GM21723 (cell line): ENCODE results near the gene EIF4EBP3.

Source experiments
- ATAC-seq: cut with Tn5 transposase; IDR thresholded peaks from one replicate; pipeline ENCODE4 v1.9.1; 2021; ENCODE audit warnings: mild to moderate bottlenecking, moderate library complexity; ENCODE audit not compliant: unreplicated experiment

The EIF4EBP3 gene

DNA sequence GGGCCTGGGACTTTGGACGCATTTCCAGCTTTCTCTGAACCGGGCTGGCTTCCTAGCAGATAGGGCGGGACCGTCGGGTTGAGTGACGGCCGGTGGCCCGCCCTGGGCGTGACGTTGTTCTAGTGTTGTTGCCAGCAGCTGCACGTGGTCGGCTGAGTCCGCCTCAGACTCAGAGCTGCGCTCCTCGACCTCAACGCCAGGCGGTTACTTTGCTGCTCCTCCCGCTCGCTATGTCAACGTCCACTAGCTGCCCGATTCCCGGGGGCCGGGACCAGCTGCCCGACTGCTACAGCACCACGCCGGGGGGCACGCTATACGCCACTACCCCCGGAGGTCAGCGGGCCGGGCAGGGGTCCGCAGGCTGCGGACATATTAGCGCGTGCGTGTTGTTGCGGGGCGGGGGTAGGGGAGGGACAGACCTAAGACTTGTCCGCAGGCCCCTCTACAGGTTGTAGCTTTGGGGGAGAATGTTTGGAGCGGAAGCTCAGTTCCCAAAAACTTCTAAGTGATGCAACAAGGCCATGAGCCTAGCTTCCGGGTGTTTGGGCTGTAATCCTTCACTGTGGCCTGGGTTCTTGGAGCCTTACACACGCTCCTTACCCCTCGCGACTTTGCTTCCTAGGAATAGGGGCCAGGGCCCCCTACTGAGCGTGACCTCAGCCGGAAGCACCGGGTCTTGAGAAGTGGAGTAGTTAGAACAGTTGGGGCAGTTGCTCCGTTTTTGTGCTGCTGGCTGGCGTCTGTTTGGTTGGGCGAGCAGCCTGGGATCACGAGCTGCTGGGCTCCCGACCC, at the start of gene EIF4EBP3:
Gene EIF4EBP3 (plus strand): TSS at position 155 of the 792 bp plus-strand sequence. CDS start 76 bp downstream, at position 231.
- peak; percentile 98 for ATAC-seq

DNA sequence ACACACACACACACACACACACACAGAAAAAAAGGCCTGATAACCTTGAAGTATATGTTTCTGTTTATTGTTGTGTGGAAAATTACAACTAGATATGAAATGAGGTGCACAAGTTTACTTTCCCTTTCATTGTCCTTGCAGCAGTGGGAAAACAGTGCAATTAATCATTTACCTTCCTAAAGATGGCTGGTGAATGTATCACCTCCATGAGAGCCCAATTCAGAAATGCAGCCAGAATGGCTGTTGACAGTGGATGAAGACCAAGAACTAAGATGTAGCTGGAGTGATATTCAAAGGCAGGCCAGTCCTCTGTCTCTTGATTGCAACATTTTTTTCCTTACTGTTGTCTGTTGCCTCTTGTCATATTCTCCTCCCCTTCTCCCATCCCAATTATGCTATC, 49.6 kb upstream of the EIF4EBP3 start:
- no peak for ATAC-seq

DNA sequence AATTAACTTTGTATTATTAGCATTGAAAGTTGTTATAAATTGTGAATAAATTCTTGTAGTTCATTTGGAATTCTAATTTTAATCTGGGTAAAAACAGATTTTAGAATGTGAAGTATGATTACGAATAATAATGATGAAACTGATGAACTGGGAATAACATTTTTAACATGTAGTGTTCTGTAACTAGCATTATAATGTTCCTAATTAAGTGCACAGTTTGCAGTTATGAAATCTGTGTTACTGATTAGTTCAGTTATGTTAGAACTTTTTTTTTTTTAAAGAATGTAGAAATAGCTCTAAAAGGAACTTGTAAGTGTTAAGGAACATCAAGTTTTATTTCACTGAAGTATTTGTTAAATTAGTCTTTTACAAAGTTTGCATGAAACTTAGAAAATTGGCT, 48.9 kb upstream of the EIF4EBP3 start:
- no peak for ATAC-seq

DNA sequence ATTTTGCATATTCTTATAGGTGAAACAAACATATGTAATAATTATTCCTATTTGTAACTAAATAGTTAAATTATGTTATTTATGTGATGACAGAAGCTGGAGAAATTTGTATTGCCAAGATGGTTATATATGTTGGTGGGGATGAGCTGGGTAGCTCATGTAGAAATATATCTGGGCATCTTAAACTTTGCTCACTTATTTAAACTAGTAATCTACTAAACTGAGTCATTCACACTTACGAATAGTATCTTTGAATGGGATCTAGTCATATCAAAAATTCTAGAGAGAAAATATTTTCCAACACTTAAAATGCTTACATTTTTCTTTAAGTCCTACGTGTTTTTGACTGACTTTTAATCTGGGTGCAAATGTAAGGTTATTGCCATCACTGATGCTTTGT, 44.6 kb upstream of the EIF4EBP3 start:
- ATAC-seq: no peak

DNA sequence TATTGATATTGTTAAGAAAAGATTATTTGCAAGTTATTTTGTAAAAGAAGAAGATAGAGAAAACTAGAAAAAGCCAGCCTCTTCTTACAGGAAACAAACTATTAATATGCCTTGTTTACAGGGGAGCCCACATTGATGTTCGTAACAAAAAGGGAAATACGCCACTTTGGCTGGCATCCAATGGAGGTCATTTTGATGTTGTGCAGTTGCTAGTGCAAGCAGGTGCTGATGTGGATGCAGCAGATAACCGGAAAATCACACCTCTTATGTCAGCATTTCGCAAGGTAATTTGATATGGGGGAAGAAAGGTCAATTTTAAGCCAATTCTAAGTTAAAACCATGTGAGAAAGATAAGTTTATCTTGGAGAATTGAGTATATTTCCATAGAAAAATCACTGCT, 37.6 kb upstream of the EIF4EBP3 start:
- ATAC-seq: no peak

DNA sequence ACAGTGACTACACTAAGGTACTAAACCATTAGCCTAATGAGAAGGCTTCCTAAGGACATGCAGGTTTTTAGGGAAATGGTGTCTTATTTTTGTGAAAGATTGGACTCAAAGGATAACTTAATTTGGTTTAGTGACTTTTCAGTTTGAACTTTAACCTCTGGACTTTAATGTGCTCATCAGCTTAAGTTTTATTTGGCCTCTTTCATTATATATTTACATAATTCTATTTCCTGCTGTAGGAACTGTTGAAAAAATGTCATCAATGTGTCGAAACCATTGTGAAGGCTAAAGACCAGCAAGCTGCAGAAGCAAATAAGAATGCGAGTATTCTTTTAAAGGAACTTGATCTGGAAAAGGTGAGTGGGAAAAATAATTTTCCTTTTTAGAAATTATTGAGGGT, 34.3 kb upstream of the EIF4EBP3 start:
- ATAC-seq: no peak

DNA sequence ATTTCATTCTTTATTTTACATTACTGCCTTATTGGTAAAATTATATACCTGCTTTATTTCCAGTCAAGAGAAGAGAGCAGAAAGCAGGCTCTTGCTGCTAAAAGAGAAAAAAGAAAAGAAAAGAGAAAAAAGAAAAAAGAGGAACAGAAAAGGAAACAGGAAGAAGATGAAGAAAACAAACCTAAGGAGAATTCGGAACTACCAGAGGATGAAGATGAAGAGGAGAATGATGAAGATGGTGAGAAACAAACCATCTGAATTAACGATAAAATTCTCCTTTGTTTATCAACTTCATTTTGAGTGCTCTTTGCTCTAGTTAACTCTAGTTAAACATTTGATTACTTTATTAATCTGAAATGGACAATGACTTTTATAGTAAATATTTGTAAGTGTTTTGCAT, 23.5 kb upstream of the EIF4EBP3 start:
- no peak for ATAC-seq

DNA sequence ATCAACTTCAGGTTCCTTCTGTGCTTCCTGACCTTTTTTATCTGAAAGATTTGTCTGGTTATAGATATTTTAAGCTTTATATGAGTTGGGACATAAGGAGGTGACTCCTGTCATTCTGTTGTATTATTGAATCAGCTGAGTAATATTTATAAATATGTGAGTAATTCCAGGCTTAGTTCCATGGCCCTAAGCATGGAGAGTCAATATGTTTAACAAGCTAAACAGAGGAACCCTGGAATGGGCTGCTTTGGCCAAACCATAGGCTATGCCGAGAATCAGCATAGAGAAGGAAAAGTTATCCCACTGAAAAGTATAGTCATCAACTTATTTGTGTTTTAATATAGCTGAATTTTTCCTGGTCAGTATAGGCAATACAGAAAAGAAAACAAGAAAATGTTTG, 7.2 kb upstream of the EIF4EBP3 start:
- no peak for ATAC-seq

DNA sequence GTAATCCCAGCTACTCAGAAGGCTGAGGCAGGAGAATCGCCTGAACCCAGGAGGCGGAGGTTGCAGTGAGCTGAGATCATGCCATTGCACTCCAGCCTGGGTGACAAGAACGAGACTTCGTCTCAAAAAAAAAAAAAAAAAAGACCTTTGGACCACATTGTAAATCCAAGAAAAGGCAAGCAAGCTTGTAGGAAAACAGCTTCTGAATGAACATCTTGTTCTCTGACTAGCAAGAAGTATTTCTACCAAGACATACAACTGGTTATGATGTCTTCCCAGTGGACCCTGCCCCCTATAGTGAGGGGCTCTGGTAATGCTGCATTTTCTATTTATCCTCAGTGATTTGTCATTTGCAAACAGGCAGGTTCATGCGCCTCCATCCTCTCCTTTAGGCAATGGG, 4.5 kb upstream of the EIF4EBP3 start:
- no peak for ATAC-seq

DNA sequence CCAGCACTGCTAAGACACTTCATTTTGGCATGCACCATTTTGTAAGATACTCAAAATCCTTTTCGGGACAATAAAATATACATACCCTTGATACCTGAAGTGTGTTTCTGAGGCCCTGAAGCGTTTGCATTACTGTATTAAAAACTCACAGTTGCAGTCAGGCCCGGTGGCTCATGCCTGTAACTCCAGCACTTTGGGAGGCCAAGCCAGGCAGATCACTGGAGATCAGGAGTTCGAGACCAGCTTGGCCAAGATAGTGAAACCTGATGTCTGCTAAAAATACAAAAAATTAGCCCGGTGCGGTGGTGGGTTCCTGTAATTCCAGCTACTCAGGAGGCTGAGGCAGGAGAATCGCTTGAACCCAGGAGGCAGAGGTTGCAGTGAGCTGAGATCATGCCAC, 2.5 kb upstream of the EIF4EBP3 start:
- no peak for ATAC-seq

DNA sequence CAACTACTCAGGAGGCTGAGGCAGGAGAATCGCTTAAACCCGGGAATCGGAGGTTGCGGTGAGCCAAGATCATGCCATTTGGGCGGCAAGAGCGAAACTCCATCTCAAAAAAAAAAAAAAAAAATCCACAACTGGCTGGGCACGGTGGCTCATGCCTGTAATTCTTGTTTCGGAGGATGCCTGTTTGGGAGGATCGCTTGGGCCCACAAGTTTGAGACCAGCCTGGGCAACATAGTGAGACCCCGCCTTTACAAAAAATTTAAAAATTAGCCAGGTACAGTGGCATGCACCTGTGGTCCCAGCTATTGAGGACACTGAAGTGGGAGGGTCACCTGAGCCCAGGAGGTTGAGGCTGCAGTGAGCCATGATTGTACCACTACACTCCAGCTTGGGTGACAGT, 1.9 kb upstream of the EIF4EBP3 start:
- ATAC-seq: no peak

DNA sequence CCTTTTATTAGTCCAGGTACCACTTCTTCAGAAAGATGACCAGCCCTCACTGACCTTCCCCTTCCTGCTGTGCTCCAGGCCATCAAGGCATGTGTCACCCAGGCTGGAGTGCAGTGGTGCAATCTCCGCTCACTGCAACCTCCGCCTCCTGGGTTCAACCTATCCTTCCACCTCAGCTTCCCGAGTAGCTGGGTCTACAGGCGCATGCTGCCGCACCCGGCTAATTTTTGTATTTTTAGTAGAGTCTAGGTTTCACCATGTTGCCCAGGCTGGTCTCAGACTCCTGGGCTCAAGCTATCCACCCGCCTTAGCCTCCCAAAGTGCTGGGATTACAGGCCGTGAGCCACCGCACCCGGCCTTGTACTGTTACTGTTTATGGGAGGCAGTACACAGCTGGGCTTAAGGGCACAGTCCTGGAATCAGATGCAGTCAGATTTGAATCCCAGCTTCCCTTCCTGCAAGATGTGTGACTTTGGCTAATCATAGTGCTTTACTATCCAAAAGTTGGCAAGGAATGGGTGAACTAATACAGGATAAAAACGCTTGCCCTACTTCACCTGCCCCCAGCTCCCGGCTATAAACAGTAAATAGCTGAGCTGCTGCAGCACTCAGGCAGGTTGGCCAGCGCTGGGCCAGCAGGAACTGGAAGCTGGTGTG, 483 bp upstream of the EIF4EBP3 start:
- no peak for ATAC-seq

DNA sequence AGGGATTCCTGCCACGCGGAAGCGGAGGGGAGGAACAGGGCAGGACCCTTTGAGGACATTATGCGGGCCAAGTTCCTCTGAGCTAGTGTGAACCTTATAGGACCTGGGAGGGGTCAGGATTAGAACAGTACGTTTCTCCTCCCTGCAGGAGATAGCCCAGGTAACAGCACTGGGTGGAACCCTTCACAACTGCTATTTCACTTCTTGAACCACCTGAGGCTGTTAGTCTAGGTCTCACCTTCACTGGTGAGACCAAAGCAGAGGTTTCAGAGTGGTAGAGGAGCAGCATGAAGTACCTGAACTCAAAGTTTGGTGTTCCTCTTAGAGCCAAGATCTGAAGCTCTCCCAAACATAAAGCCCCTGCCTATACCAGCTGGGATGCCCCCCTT, 832 bp downstream of the EIF4EBP3 start:
- ATAC-seq: no peak

DNA sequence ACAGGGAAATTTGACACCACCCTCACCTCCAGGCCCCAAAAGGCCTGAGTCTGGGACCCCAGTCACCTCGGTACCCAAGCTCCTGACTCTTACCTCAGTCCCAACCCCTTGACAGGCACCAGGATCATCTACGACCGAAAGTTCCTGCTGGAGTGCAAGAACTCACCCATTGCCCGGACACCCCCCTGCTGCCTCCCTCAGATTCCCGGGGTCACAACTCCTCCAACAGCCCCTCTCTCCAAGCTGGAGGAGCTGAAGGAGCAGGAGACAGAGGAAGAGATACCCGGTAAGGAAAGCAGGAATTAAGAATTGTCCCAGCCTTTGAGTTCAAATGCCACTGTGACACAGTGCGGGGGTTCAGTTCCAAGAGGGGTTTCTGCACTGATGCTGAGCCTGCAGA, 1.3 kb downstream of the EIF4EBP3 start:
- no peak for ATAC-seq

DNA sequence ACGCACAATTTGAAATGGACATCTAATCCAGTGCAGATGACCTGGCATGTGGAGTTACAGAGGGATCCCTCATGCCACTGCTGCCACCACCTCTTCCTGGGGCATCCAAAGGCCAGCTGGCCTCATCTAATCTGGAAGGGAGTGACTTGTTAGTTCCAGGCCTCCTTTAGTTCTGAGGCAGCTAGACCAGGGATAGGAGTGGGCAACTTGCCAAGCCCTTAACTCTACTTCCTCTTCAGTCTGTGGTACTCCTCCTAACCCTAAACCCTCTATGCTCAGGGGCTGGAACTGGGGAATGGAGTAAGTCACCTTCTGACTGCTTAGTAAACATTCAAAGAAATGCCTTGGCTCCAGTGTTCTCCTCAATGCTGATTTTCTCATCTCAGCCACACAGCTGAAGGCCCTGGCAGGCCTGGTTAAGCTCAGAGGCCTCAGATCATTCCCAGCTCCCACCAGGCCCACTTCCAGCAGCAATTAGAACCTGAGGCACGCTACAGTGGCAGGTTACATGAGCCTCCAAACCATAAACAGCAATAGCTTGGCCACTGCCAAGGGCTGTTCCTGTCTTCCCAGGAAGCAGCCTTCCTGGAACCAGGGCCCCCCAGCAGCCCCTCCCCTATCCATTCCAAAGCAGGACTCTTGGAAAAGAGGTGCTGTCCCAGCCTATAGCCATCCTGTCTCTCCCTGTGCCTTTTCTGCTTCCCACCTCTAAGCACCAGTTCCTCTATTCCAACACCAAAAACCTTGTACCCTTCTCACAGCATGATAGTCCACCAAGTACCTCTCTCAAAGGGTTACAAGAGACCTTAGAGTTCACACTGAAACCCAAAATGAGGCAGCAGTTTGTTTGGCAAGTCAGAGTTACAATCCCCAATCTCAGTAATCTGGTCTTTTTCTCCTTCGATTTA, 2.0 kb downstream of the EIF4EBP3 start:
- no peak for ATAC-seq

DNA sequence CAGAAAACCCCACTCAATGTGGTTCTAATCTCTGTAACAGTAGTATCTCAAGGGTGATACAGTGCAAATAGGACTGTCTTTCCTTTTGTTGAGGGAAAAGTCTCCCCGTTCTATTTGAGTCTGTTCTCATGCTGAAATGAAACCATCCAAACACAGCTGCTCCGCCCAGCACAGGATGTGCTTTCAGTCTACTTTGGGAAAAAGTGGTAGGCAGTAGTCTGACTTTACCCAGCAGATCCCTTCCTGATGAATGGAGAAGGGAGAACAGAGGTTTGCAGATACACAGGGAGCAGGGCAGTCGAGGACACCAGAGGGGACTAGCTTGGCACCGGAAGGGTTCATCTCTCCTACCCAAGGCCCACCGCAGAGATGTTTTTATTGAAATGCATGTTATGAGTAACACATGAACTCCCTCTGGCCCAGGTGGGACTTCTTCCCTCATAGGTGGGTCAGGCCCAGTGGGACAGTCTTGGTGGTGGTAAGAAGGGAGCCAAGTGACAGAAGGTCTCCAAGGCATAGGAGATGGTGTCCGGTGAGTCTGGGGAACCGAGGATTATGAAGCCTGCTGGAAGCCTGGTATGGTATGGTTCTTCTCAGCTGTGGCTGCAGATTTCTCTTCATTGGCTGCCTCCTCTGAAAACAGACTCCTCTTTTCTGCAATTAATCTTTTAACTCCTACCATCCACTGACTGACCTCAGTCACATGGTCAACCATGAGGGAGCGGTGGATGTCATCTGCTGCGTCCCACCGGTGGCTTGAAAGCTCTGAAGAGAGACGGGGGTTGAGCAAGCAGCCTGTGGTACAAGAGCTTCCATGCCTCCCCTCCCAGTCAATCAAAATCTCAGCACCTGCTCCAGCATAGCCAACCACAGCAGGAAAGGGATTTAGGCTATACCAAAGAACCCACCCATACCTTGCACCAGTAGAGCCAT, 3.0 kb downstream of the EIF4EBP3 start:
- ATAC-seq: no peak

DNA sequence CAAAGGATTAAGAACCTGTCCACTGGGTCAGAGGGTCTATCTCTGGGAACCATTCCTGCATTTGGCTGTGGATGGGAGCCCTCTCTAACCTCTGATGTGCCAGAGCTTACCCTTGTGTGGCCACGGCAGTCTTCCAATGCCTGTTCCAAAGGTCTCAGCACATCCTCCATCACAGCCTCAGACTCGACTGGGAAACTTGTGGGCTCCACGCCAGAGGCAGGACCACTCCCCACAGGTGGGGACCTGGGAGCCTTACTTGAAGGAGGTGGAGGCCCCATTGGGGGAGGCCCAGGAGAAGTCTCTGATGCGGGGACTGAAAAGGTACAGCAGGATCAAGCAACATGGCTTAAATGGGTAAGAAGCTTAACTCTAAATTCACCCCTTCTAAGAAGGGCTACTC, 4.4 kb downstream of the EIF4EBP3 start:
- no peak for ATAC-seq

DNA sequence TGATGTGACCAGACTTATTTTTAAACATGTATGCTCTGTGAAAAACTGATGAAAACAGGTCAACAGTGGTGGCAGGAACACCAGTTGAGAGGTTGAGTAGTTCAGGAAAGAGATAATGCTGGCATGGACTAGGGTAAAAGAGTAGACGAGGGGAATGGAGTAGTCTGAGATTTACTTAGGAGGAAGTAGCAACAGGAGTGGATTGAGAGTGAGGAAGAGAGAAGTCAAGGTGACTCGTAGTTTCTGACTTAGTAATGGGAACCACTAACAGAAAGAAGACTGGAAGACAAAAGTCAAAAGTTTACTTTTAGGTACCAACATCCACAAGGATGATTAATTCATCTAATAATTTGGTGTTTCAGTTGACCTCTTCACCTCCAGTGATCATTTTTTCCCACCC, 6.2 kb downstream of the EIF4EBP3 start:
- ATAC-seq: no peak

DNA sequence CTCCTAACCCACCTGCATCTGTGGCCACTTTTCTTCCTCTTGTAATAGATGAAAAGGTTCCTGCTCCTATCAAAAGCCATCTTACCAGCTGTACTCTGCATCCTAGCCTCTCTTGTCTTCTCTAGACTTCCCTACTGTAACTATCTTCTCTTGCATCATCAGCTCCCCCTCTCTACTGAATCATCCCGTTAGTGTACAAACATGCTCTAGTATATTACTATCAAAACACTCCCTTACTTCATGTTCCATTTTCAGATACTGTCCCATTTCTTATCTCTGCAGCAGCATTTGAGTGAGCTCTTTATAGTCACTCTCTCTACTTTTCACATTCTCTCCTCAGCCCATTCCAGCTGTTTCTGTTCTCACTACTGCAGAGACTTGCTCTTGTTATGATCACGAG, 7.0 kb downstream of the EIF4EBP3 start:
- ATAC-seq: no peak

DNA sequence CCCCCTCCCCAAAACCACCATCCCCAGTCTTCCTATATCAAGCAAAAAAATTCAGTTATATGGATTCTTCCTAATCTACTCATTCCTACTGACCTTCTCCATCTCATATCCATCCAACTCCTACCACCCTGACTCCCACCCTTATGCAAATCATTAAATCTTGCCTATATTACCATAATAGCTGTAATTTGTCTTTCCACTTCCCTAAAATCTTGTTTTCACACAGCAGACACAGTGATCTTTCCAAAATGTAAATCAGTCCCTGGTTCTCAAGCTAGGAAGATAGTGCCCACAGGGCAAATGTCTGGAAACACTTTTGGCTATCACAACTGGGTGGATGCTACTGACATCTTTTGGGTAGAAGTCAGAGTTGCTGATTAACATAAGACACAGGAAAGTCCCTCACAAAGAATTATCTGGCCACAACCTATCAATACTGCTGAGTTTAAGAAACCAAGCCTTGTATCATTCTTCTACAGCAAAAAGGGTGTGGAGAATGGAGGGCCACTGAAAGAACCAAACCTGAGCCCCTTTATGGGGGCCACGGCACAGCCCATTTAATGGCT, 8.4 kb downstream of the EIF4EBP3 start:
- ATAC-seq: no peak
